HG02623 (cell line): Measurements from ENCODE around the gene ENPP4.
"Not testable (repeated sequence)": the region's sequence is repeated elsewhere in the genome, so short reads cannot be mapped to it uniquely, and the experiment has no call there.

Source experiments
- ATAC-seq: cut with Tn5 transposase; IDR thresholded peaks from one replicate; pipeline ENCODE4 v1.9.1; 2021; ENCODE audit warnings: moderate library complexity; ENCODE audit not compliant: unreplicated experiment

ENPP4 gene, protein sequence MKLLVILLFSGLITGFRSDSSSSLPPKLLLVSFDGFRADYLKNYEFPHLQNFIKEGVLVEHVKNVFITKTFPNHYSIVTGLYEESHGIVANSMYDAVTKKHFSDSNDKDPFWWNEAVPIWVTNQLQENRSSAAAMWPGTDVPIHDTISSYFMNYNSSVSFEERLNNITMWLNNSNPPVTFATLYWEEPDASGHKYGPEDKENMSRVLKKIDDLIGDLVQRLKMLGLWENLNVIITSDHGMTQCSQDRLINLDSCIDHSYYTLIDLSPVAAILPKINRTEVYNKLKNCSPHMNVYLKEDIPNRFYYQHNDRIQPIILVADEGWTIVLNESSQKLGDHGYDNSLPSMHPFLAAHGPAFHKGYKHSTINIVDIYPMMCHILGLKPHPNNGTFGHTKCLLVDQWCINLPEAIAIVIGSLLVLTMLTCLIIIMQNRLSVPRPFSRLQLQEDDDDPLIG

DNA sequence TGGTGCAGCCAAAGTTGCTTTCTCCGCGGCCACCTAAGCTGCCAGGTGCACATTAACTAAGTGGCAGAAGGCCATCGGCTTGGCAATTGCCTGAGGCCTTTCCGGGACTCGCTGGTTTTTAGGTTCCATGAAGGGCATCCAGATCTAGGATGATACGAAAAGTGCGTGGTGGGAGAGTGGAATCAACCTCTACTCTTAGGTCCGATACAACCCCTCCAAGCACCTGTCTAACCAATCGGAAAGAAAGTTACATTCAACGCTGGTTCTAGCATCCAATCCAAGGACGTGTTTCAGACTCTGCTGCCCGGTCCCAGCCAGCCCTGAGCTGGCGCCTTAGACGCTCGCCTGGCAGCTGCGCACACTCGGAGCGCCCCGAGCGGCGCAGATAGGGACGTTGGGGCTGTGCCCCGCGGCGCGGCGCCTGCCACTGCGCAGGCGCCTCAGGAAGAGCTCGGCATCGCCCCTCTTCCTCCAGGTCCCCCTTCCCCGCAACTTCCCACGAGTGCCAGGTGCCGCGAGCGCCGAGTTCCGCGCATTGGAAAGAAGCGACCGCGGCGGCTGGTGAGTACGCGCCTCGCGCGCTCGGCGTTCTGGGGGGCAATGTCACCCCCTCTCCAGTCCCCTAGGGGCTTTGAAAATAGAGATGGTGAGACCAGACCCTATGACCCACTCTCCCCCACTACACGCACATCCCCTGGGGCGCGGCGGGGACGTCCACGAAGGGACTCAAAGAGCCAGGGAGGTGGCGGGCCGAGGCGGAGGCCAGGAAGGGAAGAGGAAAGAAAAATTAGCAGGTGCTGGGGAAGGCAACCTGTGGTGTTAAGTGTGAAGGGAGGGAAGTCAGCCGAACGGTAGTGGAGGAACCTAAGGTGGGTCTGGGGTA lies at the start of gene ENPP4:
TSS of gene ENPP4 (plus strand) at position 361 of the 883 bp plus-strand sequence. CDS start 9,595 bp downstream, outside the sequence.
- peak; percentile 98 for ATAC-seq

DNA sequence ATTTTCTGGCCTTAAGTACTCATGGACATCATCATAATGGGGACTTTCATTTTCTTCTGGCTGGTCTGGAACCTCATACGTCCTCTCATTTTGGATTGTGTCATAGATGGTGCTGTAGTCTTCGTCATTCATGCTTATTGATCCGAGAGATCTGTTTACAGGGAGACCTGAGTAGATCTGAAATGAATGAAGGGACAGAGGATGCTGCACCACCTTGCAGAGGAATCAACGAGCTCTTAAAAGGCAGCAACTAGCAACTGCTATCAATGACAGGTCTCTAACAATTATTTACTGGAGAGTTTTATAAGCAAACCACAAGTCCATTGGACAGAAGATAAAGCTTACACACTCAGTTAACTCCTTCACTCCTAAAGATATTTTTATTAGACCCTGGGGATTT lies 49.7 kb upstream of the ENPP4 start:
- ATAC-seq = no peak

DNA sequence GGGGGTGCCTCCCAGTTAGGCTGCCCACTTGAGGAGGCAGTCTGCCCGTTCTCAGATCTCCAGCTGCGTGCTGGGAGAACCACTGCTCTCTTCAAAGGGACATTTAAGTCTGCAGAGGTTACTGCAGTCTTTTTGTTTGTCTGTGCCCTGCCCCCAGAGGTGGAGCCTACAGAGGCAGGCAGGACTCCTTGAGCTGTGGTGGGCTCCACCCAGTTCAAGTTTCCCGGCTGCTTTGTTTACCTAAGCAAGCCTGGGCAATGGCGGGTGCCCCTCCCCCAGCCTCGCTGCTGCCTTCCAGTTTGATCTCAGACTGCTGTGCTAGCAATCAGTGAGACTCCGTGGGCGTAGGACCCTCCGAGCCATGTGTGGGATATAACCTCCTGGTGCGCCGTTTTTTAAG lies 44.1 kb upstream of the ENPP4 start:
- ATAC-seq = not testable (repeated sequence)

DNA sequence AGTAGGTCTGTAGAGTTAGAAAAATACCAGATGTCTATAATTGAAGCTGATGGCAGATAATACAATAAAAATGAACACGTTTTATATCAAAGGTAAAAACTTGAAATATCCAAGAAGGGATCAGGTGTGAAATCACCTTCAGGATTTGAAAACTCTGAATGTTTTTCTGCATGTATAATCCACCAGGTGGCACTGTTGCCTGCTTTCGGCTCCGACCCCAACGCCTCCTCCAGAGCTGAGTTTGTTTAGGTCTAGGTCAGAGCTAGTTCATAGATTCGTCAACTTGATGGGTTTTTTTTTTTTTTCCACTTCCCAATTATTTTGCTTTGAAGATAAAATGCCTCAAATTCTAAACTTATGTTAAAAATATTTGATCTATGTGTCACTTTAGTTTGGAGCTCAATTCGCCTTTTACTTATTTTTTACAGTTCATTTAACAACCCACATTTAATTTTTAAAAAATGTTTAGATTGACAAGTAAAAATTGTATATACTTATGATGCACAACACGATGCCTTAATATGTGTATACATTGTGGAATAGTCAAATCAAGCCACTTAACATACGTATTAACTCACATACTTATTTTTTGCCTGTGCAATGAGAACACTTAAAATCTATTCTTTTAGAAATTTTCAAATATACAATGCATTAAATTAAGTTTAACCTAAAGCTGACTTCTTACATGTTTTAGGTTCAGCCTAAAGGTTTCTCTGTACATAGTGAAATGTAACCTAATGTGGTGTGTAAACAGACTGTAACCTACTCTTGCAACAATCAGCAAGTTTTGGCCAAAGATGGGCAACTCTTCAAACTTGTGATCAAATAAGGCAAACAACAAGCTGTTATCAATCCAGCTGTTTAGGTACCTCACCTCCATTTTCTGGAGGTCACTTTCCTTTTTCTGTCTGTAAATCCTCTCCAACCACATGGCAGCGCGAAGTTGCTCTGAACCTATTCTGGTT lies 39.4 kb upstream of the ENPP4 start:
- peak; percentile 57 for ATAC-seq

DNA sequence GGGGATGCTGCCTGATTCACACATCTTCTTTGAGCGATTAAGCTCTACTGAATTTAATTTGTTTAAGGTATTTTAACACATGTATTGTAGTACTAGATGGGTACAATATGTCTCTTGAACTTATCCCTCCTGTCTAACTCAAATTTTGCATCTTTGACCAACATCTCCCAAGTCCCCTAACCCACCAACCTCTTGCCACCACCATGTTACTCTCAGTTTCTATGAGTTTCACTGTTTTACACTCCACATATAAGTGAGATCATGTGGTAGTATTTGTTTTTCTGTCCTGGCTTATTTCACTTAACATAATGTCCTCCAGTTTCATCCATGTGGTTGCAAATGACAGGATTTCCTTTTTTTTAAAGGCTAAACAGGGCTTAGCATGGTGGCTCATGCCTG lies 38.7 kb upstream of the ENPP4 start:
- ATAC-seq = no peak

DNA sequence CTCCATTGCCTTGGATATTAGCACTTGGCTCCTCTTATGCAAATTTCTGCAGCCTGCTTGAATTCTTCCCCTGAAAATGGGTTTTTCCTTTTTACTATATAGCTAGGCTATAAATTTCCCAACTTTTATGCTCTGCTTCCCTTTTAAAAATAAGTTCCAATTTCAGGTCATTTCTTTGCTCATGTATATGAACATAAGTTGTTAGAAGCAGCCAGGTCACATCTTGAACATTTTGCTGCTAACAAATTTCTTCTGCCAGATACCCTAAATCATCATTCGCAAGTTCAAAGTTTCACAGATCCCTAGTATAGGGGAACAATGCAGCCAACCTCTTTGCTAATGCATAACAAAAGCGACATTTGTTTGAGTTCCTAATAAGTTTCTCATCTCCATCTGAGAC lies 34.5 kb upstream of the ENPP4 start:
- ATAC-seq = no peak

DNA sequence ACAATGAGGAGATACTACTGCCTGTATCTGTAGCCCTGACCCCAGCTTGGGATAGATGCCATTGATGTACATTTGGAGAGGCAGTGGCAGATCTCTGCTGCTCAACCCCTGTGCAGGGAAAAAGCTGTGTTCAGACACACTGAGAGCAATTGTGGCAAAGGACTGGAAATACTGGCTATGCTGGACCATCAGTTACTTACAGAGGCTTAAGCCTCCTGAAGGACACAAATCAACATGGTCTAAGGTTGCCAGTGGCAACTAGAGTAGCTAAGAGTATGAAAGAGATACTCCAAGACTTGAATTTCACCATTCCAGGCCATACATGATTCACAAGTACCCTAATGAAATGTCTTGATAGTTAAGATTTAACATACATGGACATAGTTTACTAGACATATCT lies 32.4 kb upstream of the ENPP4 start:
- ATAC-seq = no peak

DNA sequence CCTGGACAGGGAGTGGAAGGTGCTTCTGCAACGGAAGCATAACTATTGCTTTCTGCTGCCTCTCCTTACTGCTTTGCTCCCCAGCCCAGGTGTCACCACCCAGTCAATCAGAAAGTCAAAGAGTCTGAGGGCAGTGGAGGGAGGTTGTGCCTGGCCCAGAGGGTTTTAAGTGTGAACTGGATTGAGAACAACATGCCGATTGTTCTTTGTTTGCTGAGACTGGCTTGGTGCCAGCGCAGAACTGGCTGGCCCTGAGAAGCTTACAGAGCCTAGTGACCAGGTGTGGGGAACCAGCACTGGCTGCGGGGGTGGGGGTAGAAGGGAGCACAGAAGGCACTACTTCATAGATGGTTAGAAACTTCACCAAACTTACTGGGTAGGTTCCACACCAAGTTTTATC lies 31.1 kb upstream of the ENPP4 start:
- ATAC-seq = no peak

DNA sequence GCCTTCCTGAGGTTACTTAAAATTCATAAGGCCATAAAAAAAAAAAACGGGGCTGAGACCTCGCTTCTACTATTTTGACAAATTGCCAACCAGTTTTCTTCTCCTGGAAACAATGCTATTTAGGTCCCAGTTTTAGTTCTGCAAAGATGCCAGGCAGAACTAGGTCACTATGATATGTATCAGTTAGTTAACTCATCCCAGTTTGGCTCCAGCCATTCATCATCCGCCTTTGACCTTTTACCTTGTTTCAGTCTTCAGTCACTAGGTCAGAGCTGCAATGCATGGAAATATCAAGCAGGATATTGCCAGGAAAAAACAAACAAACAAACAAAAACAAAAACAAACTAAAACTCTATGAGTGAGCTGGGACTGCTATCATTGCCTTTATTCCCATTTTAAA lies 29.8 kb upstream of the ENPP4 start:
- no peak for ATAC-seq

DNA sequence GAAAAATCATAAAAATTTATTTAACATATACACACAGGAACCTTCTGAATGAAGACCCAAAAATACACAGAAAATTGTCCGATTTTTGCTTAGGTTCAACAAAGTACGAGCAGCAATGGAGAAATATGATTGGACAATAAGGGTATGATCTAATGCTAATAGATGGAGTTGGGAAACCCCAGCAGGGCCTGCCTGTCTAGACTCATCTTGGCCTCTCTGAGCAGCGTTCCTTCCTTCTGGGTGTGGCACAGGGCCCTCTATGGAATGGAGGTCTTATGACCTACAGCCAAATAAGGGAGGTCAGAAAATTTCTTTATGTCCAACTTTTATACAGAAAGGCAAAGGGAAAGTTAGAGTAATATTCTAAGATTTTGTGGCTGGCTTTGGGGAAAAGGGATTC lies 27.7 kb upstream of the ENPP4 start:
- no peak for ATAC-seq

DNA sequence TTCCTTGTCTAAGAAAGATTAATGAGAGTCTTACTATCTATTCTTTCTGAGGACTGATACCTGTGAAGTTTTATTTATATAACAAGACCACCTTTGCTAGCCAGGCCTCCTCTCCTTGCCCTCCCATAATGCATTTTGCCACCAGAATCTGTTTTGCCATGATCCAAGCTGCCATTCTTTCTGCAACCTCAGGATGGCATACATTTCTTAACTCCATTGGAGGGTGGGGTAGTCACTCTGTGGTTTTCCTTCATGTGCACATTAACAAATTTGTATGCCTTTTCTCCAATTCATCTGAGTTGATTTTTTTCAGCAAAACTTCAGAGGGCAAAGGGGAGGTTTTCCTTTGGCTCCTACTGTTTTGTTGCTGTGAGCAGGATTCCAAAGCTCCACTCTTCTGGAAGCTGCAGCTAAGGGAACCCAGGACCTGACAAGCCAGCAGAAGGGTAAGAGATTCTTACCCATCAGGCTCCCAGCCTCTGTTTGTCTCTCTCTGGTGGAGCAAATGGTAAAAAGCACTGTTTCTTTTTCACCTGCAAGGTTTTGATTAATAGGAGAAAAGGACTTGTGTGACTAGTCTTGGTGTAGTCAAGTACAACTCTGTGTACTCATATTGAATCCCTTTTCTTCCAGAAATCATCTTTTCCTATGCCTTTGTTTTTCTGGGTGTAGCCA lies 26.2 kb upstream of the ENPP4 start:
- ATAC-seq = no peak

DNA sequence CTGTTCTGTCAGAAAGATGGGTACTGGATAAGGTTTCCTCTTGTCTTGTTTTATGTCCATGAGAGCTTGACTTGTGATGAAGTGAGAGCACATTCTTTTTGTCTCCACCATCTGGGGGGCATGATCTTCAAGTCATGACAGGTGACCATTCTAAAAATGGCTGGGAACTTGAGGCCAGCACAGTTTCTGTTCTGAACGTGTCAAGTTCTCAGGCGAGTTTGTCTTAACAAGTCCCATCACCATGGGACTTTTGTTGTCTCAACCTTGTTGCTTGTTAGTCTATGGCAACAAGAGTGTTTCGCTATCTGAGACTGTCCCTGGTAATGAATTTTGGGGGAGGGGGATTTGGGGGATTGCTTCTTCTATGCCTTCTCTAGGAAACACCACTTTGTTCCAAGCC lies 25.6 kb upstream of the ENPP4 start:
- ATAC-seq = no peak

DNA sequence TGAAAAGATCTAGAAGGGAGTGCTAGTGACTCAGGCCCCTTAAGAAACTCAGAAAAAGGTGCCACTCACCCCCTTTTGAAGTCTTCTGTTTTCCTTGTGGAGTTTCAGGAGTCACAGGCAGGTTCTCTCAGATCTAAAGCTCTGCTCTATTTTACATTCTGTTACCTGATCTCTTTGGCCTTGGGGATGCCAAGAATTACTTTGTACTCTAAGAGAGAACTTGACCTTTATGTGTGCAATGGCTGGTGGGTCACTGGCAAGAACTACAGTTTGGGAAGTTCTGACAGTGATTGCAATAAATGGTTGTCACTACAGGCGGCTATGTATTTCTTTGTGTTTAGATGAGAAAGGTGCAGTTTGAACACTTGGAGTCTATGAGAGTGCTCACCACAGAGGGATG lies 24.2 kb upstream of the ENPP4 start:
- no peak for ATAC-seq

DNA sequence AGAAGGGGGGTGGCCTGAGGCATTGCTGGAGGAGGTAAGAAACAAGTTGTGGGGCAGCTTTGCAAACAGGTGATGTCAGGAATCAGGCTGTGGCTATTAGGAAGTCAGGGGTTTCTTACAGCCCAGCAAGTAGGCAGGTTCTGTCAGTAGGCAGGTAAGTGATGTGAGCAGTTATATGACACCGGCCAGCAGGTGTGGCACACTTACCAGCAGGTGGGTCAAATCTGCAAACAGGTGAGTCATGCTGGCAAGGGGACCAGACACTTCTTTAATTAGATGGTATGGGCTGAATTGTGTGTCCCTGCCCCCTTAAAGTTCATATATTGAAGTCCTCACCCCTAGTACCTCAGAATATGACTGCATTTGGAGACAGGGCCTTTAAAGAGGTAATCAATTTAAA lies 16.4 kb upstream of the ENPP4 start:
- no peak for ATAC-seq

DNA sequence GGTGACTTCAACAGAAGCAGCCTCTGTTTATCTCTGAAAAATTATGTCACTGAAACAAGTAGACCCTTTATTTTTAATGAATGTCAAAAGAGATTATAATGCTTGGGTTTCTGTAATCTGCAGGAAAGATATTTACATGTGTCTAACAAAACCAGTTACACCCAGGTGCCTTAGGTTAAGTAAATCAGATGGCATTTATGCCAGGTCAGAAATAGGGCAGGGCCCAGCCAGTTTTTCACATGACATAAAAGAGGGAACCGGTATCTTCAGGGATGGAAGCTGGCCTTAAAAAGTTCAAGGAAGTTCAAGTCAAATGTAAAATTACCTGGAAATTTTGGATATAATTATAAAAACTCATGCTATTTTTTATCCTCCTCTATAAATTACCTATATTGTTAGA lies 14.2 kb upstream of the ENPP4 start:
- ATAC-seq = no peak

DNA sequence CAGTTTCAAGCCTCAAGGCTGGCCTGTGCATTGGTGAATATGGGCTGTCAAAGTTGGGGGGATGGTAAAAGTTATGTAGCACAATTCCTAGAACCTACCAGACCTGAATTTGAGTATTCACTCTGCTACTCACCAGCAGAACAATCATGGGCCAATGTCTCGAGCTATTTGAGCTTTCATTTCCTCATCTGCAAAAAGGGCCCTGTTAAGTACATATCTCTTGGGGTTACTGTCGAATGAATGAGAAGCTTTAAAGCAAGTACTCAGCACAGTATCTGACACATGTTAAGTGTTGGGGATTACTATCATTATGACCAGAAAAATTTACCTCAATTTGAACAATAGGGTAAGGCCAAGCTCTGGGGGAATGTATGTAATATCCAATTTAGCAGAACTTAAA lies 13.5 kb upstream of the ENPP4 start:
- no peak for ATAC-seq

DNA sequence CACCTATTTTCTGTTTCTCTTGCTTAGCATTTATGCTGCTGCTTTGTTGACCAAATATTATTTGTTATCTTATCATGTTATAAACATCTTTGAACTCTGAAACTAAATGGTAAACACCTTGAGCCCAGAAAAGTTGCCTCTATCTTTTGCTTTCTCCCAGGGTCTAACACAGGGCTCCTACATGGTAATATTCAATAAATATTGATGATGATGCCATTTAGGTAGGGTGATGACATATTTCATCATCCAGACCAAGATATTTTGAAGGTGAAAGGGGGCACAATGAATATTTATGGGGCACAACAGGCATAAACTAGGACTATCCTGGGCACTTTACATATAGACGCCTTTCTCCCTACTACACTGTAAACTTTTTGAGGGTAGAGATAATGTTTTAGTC lies 11.6 kb upstream of the ENPP4 start:
- ATAC-seq = no peak

DNA sequence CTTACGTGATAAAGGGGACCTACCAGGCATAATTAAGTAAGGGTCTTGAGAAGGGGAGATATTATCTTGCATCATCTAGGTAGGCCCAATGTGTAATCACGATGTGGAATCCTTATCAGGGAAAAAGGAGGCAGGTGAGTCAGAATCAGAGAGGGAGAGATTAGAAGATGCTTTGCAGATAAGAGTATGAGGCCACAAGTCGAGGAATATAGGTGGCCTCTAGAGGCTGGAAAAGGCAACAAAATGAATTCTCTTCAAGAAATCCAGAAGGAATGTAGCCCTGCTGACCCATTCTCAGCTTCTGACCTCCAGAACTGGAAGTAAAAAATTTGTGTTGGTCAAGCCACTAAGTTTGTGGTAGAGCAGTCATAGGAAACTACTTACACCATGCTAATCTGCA lies 11.0 kb upstream of the ENPP4 start:
- no peak for ATAC-seq

DNA sequence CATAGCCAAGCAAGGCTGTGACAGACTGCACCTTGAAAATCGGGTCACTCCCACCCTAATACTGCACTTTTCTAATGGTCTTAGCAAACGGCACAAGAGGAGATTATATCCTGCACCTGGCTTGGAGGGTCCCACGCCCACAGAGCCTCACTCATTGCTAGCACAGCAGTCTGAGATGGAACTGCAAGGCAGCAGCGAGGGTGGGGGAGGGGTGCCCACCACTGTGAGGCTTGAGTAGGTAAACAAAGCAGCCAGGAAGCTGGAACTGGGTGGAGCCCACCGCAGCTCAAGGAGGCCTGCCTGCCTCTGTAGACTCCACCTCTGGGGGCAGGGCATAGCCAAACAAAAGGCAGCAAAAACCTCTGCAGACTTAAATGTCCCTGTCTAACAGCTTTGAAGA lies 10.1 kb upstream of the ENPP4 start:
- ATAC-seq = not testable (repeated sequence)

DNA sequence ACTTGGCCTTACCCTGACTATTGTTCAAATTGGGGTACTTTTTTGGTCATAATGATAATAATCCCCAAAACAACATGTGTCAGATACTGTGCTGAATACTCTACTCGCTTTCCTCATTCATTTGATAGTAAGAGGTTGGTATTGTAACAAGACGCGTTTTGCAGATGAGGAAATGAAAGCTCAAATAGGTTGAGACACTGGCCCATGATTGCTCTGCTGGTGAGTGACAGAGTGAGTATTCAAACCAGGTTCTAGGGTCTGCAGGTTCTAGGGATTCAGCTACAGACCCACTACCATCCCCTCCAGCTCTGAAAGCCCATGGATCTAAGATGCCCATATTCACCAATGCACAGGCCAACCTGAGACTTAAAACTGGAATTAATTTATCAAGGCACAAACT lies 1.3 kb upstream of the ENPP4 start:
- no peak for ATAC-seq
